ENCODE data around the gene ACVR1B.

Gene ACVR1B

DNA sequence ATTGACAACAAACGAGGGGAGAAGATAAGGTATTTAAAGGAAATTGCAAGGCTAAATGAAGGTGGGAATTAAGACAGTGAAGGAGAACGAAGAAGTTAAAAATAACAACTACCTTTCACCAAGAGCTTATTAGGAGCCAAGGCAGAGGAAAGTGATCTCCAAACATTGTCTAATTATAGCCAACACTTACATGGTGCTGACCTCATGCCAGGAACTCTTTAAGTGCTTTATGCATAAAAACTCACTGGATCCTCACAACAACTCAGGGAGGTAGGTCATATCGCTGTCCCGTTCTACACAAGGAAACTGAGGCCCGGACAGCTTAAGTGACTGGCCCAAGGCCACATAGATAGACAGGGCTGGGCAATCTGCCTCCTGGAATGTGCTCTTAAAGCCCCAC is 74.8 kb downstream of the ACVR1B start:
- DNase-seq, result no peak

DNA sequence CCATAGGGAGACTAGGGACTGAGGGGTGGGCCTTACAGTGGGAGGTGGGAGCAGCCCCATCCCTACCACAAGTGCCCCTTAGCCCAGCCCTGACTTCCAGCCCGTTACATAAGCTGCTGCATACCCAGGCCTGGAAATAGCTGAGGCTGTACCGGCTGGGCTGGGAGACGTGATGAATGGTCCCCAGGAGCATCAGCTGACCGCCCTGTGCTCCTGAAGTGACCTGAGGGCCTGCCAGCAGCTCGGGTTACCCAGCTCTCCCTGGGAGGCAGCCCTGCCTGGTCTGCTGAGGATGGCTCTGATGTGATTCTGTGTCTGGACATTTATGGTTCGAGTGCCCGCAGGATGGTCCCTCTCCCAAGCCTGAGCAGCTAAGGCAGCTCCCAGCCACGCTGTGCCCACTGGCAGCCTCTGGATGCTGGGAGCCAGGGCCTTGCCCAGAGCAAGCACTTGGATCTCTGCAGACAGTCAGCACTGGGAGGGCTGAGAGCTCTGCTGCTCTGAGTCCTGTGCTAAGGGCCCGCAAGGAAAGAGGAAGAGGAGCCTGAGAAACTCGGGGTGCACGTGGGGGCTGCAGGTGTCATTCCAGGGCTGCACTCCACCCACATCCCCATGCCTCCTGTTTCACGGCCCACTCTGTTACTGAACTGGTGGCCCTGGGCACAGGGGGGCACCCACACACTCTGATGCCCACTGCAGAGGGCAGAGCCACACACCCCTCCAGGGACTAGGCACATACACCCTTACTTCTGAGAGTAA is 75.8 kb downstream of the ACVR1B start:
- DNase-seq, result no peak

DNA sequence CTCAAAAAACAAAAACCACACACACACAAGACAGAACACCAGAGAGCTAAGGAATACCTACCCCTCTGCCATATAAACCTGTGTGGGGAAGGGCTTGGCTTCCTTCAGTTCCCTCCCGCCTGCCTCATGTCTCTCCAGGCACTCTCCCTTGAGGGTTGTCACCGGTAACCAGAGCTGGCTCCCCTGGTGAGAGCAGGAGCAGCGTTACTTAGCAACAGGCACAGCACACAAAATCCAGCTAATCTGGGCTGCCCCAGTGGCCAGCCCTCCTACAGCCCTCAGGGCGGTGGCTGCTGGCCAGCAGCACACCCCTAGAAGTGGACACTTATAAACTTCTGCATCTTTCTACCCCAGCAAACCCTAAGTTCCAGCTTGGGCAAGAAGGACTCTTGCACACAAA is 78.2 kb downstream of the ACVR1B start:
- DNase-seq, result no peak

DNA sequence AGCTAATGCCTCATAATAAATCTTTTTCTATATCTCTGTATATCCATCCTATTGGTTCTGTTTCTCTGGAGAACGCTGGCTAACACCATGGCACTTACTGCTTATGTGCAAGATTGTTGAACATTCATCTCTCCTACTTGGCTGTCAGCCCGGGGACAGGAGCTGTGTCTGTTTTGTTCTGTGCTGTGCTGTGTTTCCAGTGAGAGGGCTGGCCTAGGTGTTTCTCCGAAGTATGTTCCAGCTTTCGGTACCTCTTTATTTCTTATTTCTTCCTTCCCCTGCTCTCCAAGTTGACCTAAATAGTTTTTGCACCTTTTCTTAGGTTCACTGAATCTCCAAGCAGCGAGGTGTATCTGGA is 80.9 kb downstream of the ACVR1B start:
- no peak for DNase-seq

DNA sequence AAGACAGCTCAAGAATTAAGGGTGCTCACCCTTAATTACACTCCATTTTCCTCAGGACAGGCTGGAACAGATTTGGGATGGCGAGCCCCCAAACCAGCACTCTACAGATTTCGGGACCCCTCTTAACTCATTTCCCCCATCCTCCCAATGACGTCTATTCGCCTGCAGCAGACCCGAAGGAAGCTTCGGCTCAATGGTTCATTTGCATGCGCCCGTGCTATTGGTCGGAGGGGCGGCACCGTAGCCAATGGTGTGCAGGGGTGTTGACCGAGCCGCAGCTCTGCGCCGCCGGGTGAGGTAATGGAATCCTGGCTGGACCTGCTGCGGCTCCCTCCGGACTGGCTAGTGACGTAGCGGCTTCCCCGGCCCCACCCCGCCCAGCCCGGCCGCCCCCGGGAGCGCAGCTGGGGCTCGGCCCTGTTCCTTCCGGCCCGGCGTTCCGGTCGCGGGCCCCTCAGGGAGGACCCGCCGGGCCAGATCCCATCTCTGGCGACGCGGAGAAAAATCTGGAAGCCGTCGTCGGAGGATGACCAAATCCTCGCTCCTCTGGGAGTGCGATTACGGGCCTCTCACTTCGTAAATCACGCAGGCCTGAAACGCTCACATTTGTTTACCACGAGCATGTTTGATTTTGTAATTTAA is 81.4 kb downstream of the ACVR1B start:
- DNase-seq, result peak; percentile 84 to 86

DNA sequence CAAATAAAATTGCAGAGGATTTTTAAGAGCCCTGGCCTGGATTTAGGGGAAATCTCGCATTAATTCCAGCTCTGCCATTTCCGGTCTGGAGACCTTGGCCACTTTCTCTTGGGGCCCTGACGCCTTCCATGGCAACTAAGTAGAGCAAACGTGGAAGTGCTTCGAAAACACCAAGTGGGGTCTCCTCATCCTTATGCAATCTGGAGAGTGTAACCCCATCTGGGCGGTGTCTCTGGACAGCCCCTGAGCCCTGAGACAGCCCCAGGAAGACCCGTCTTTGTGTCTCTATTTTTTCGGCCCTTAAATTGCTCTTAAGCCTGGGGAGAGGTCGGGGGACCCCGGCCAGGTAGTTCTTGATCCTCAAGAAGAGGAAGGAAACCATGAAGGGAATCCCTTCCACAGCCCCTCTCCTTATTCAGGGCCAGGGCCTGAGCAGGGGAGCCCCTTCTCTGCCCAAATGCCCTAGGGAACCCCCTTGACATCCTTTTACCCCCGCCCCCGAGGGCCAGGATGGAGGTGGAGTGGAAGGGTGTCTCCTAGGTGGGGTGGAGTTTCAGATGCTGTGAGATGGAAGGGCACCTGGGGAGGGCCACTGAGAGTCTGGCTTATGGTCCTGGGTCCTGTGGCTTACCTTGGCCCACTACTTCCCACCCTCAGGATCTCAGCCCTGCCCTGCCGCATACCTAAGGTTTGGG is 82.1 kb downstream of the ACVR1B start:
- DNase-seq, result no peak

DNA sequence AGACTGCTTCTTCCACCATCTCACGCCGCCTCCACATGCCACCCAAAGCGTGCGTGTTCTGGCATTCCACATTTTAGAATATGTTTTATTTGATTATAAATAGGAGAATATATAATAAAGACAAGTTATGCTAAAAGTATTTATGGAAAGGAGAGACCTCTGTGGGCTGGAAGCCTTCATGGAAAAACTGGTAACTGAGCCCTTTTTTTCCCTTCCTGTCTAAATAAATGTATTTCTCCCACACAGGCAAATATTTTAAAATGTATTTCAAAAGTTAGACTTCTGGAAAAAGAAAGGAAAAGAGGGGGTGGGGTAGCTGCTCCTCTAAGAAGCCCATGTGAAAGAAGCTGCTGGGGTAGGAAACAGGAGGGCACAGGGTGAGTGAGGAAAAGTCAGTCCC is 83.7 kb downstream of the ACVR1B start:
- DNase-seq, result no peak

DNA sequence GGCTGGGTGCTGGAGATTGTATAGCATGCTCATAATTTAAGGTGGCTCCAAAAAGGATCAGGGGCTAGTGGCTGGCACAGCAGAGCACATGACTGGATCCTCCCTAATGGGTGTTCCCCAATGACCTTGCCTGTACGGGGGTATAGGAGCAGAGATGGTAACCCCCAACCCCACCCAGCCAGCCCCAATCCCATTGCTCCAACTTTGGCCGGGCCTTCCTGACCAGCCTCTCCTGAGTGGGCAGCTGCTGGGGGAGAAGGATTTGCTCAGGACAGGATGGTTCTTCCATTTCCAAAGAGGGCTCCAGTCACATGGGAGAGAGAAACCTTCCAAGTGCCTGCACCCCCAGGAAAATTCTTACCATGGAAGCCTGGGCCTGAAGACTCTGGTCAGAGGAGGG is 84.4 kb downstream of the ACVR1B start:
- DNase-seq, result no peak

DNA sequence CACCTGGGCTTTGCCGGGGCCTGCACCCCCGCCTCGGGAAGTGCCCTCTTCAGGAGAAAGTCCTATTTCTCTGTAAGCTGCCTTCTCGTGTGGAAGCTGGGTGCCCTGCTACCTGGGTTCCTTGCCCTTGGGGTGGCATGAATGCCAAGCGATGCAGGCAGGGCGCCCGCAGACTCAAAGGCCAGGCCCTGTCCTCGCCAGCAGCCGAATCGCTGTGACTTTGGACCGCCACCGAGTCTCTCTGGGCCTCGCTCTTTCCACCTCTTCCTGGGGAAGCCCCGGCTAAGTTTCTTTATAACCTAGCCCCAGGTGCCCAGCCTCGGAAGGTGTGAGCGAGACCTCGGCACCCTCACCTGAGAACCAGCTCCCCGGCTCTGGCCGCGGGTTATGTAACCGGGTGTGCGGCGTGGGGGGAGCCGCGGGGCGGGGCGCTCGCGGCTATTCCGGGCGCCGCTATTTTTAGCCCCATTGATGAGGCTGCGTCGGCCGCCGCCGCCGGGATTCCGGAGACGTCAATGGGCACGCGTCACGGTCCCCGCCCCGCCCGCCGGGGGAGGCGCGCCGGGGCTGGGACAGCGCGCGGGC is 85.2 kb downstream of the ACVR1B start:
- DNase-seq, result peak; percentile 87 to 89

DNA sequence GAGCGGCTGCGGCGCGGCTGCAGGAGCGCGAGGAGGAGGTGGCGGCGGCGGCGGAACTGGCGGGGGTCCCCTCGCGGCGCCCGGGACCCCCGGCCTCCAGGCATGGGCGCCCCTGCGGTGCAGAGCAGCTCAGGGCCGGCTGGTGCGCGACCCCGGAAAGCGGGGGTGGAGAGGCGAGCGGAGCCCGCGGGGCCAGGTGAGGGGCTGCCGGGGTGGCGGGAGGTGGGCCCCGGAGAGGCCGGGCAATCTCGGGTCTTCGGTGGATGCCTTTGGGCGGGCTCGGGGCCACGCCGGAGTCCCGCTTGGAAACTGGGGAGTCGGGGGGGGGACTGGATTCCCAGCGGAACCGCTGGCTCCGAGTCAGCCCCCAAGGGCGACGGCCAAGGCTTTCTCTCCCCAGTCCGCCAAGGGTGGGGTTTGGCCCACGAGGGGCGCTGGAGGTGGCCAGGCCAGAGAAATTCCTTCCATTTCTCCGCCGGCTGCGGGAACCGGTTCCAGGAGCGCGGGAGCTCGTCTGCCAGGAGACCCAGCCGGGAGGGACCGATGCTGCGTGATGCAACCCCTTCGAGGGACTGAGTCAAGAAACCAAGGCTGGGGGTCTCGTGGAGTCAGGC is 85.9 kb downstream of the ACVR1B start:
- DNase-seq, result no peak

DNA sequence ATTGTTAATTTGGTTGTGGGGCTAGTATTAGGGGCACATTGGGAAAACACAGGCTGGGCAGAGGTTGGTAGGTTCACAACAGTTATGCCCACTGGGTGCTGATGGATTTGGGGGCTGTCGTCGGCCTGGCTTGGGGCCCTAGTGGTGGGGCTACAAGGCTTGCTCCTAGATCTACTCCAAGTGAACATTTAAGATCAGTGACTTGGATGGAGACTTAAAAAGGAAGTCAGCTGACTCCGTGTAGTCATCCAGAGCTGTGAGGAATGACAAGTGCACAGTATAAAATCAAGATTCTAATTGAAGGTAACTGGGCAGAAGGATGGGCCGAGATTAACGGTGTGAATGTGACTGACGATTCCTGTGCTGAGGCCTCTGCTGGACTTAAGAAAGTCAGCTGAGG is 86.9 kb downstream of the ACVR1B start:
- no peak for DNase-seq

DNA sequence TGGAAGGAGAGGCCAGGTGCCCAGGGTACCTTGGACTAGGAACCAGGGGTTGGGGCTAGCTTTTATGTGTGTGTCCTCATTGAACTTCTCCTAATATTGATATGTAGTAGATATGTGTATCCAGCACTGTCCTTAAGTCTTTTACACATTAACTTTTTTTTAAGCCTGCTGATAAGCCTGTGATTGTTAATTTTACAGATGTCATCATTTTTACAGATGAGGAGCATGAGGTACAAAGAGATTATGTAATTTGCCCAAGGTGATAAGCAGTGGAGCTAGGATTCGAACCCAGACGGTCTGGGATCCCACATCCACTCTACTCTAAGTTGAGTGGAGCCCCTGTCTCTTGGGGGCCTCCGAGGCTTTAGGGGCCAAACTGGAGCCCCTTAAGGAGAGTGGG is 89.5 kb downstream of the ACVR1B start:
- DNase-seq, result no peak

DNA sequence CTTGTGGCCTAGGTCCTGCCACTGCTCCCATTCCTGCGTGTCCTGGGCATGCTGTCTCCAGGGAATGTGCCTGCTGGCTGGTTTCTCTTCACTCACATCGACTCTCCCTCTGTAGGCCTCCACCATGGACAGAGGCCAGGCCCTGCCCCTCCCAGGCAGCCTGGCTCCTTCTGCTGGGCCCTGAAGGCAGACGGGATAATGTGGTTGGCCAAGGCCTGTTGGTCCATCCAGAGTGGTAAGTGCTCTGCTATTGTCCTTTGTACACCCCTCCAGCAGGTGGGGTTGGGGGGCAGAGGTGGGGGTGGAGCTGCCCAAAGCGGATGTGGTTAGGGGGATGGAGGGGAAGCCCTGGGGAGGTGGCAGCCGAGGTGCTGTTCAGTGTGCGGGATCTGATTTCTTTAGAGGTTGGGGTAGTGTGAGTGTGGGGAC is 90.2 kb downstream of the ACVR1B start:
- DNase-seq, result no peak

DNA sequence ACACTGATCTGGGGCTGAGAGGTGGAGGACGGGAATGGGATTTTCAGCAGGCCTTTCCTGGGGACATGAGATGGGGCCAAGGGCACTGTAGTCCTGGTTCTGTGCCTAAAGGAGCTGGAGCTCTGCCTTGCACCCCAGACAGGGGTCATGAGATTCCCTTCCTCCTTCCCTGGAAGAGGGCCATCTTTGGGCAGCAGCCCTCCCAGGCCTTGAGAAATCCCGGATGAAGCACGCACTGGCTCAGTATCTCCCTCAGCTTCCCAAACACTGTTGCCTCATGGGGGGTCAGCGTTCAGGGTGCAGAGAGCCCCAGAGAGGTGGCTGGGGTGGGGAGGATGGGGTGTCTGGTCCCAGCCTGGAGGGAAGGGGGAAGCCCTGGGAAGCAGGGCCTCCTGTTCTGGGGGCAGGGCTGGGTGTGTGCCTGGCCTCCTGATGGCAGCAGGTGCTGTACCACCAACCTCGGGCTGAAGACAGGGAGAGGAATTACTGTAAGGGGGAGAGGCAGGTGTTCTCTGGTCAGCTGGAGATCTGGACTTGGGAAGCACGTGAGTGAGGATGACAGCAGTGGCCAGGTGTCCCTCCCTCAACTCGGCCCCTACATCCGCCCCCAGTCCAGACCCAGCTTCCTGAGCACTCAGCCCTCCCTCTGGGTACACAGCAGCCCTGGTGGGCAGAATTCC is 91.3 kb downstream of the ACVR1B start:
- no peak for DNase-seq

DNA sequence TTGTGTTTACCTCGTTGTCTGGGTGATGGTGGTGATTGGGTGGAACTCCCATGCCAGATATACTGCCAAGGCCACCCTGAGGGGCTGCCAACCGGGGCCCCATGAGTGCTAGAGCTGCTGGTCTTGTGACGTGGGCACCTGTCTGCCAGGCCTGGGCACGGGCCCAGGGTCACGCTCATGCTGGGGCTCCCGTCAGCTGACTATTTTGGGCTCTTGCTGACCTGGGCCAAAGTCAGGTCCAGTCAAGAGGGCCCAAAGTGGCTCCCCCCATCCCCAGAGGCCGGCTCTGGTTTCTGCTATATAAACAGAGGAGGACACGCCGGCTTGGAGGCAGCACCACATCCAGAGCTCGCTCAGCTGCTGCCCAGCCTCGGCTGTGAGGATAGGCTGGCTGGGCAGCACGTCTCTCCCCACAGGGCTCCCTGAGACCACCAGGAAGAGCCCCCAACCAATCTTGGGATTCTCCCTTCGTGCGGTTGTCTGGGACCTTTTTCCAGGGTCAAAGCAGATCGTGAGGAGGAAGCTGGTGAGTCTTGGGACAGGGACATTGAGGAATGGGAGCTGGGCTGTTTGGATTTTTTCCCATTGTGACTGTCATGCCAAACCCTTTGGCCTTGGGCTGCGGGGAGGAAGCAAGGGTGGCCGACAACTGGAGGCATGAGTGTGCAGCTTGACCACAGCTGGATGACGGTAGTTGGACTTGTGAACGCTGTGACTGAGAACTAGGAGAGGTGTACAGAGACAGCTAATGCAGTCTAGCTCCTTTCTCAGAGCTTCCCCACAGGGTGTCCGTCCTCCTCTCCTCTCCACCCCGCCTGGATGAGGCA is 92.1 kb downstream of the ACVR1B start:
- no peak for DNase-seq

DNA sequence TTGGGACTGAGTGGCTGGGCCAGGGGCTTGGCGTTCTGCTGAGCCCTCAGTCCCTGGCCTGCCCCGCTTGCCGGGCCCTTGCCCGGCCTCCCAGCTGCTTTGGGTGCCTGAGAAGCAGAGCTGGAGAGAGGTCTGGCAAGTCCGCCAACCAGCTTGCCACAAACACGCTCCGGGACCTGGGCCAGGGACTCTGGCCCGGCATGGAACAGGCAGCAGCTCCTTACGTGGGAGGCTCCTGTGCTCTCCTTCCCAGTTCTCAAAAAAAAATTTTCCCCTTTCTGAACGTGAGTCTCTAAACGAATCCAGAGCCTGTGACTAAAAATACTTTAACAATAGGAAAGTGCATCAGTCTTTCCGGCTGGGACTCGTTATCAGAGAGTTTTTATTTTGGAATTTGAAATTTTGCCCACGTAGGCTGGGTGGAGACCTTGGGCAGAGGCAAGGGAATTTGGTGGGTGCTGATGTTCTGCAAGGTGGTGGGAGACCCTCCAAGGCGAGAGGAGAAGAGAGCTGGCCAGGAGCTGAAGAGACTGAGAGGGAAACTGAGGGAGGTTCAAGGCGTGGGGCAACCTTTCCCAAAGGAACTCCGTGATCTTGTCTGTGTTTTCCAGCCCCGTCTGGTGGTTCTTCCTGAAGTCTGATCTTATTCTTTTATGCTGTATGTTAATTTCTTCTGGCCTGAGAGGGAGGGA is 92.9 kb downstream of the ACVR1B start:
- no peak for DNase-seq

DNA sequence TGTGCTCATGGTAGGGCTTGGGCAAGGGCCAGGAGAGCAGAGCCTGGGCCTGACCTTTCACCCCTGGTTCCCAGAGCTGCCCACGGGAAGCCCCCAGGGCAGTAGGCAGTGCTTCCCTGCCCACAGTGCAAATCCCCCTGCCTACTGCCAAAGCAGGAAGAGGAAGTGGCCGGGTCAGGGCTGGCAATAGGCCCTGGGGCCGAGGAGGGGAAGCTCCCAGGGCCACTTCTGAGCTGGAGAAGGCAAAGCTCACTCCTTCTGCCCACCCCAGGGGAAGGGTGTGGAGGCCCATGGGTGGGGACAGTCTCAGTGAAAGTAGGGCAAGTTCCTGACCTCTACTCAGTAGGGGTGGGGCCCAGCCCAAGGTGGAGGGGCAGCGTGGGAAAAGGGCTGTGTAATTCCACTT is 94.3 kb downstream of the ACVR1B start:
- no peak for DNase-seq

Measured in activated CD4-positive, alpha-beta T cell treated with anti-CD3 and anti-CD28 coated beads for 4 hours (primary cell).